Inflammatory macrophage (primary cell): ENCODE results near the gene NOL3.

ENCODE experiments used
- DNase-seq, 2 donors: peaks; one replicate each; pipeline ENCODE4 v3.0.0-alpha.2; 2020 to 2022

Gene NOL3

GRCh38 chr16:67155295-67156142 lies 14.8 kb upstream of the NOL3 start:
- peak; percentile 66 to 81 for DNase-seq

- no peak for DNase-seq
These were observed 14.0 kb upstream of the NOL3 start for GRCh38 chr16:67156143-67156844.

- no peak for DNase-seq
These were observed 13.1 kb upstream of the NOL3 start for GRCh38 chr16:67157106-67157748.

- no peak for DNase-seq
These were observed 12.3 kb upstream of the NOL3 start for GRCh38 chr16:67157892-67158635.

GRCh38 chr16:67158637-67159600 lies 11.4 kb upstream of the NOL3 start:
- DNase-seq = peak in 1 of 2 donors; percentile 31

GRCh38 chr16:67161595-67162058 lies 8.7 kb upstream of the NOL3 start:
- DNase-seq = no peak

GRCh38 chr16:67162506-67163163 lies 7.7 kb upstream of the NOL3 start:
- DNase-seq = peak; percentile 53 to 58

GRCh38 chr16:67163164-67163998 lies 7.0 kb upstream of the NOL3 start:
- peak in 1 of 2 donors; percentile 37 for DNase-seq

GRCh38 chr16:67163999-67164558 lies 6.3 kb upstream of the NOL3 start:
- no peak for DNase-seq

- peak; percentile 56 to 77 for DNase-seq
These were observed 5.7 kb upstream of the NOL3 start, which contains the start of gene HSF4 for GRCh38 chr16:67164599-67165061. Gene HSF4, plus strand, starts transcription at chr16:67164745. Its CDS starts 67 bp downstream, at chr16:67164812.

- peak in 1 of 2 donors; percentile 38 for DNase-seq
These were observed 4.9 kb upstream of the NOL3 start for GRCh38 chr16:67165121-67166078.

- DNase-seq = no peak
These were observed 4.2 kb upstream of the NOL3 start for GRCh38 chr16:67166110-67166547.

GRCh38 chr16:67166598-67167168 lies 3.7 kb upstream of the NOL3 start:
- DNase-seq = no peak

- no peak for DNase-seq
These were observed 2.8 kb upstream of the NOL3 start for GRCh38 chr16:67167588-67167987.

- no peak for DNase-seq
These were observed 1.3 kb upstream of the NOL3 start for GRCh38 chr16:67169011-67169451.

GRCh38 chr16:67169642-67170167 lies 633 bp upstream of the NOL3 start:
- no peak for DNase-seq
